IPS-18a (cell line): ENCODE data around the gene ARHGAP24.

Experiments used
- H3K27ac ChIP-seq: one replicate; pipeline ENCODE4 v1.5.1; 2013; ENCODE audit warnings: low read length
- H3K27me3 ChIP-seq: one replicate; pipeline ENCODE4 v1.6.1; 2013; ENCODE audit warnings: mild to moderate bottlenecking, low read length; ENCODE audit not compliant: control insufficient read depth, insufficient read depth
- H3K36me3 ChIP-seq: one replicate; pipeline ENCODE4 v1.6.1; 2013; ENCODE audit warnings: low read depth, low read length; ENCODE audit not compliant: control insufficient read depth
- H3K4me1 ChIP-seq: one replicate; pipeline ENCODE4 v1.6.1; 2013; ENCODE audit warnings: low read depth, low read length; ENCODE audit not compliant: control insufficient read depth
- H3K4me3 ChIP-seq: one replicate; pipeline ENCODE4 v1.5.1; 2013; ENCODE audit warnings: low read length
- H3K9ac ChIP-seq: one replicate; pipeline ENCODE4 v1.6.1; 2013; ENCODE audit warnings: mild to moderate bottlenecking, low read length, moderate library complexity
- H3K9me3 ChIP-seq: one replicate; pipeline ENCODE4 v1.6.1; 2013; ENCODE audit warnings: low read depth, low read length; ENCODE audit not compliant: control insufficient read depth

The ARHGAP24 gene

GRCh38 chr4:85527815-85528214 is 52.9 kb downstream of the ARHGAP24 start:
- H3K27ac ChIP-seq, result no peak overlapping the region
- no peaks in the 10 kb centered on the region for H3K9me3 ChIP-seq
- H3K4me1 ChIP-seq, result no peaks in the 10 kb centered on the region
- no peak overlapping the region for H3K4me3 ChIP-seq
- H3K27me3 ChIP-seq, result no peaks in the 10 kb centered on the region
- no peaks in the 10 kb centered on the region for H3K36me3 ChIP-seq
- H3K9ac ChIP-seq, result no peak overlapping the region

- H3K27me3 ChIP-seq, result no peaks in the 10 kb centered on the region
- no peaks in the 10 kb centered on the region for H3K36me3 ChIP-seq
- no peaks in the 10 kb centered on the region for H3K9me3 ChIP-seq
- H3K4me3 ChIP-seq, result no peak overlapping the region
- H3K27ac ChIP-seq, result no peak overlapping the region
- H3K4me1 ChIP-seq, result no peaks in the 10 kb centered on the region
- no peak overlapping the region for H3K9ac ChIP-seq
These were observed 56.8 kb downstream of the ARHGAP24 start for GRCh38 chr4:85531560-85532341.

GRCh38 chr4:85534120-85534519 is 59.2 kb downstream of the ARHGAP24 start:
- Histone ChIP-seq H3K27me3 (no peaks in the 10 kb centered on the region), H3K36me3 (no peaks in the 10 kb centered on the region), H3K9me3 (no peaks in the 10 kb centered on the region), H3K27ac (no peak overlapping the region), H3K4me1 (no peaks in the 10 kb centered on the region), H3K9ac (no peak overlapping the region), H3K4me3 (no peak overlapping the region)

- Histone ChIP-seq H3K36me3 (no peaks in the 10 kb centered on the region), H3K27ac (no peak overlapping the region), H3K9ac (no peak overlapping the region), H3K4me1 (no peaks in the 10 kb centered on the region), H3K27me3 (no peaks in the 10 kb centered on the region), H3K9me3 (no peaks in the 10 kb centered on the region), H3K4me3 (no peak overlapping the region)
These were observed 68.9 kb downstream of the ARHGAP24 start for GRCh38 chr4:85543832-85544231.

GRCh38 chr4:85544751-85545150 is 69.8 kb downstream of the ARHGAP24 start:
- no peak overlapping the region for H3K9ac ChIP-seq
- H3K27ac ChIP-seq, result no peak overlapping the region
- H3K36me3 ChIP-seq, result no peaks in the 10 kb centered on the region
- no peaks in the 10 kb centered on the region for H3K9me3 ChIP-seq
- no peaks in the 10 kb centered on the region for H3K4me1 ChIP-seq
- no peaks in the 10 kb centered on the region for H3K27me3 ChIP-seq
- H3K4me3 ChIP-seq, result no peak overlapping the region

- Histone ChIP-seq H3K9ac (no peak overlapping the region), H3K4me1 (no peaks in the 10 kb centered on the region)
These were observed 73.2 kb downstream of the ARHGAP24 start for GRCh38 chr4:85548116-85548515.

GRCh38 chr4:85548841-85549240 is 73.9 kb downstream of the ARHGAP24 start:
- Histone ChIP-seq H3K36me3 (no peaks in the 10 kb centered on the region), H3K9ac (no peak overlapping the region), H3K4me3 (no peak overlapping the region), H3K9me3 (no peaks in the 10 kb centered on the region), H3K27ac (no peak overlapping the region), H3K27me3 (no peaks in the 10 kb centered on the region), H3K4me1 (no peaks in the 10 kb centered on the region)

More at GRCh38 chr4:85548116-85548515, 73.2 kb downstream of the ARHGAP24 start:
- Histone ChIP-seq H3K9me3 (no peaks in the 10 kb centered on the region), H3K27ac (no peak overlapping the region), H3K4me3 (no peak overlapping the region), H3K27me3 (no peaks in the 10 kb centered on the region), H3K36me3 (no peaks in the 10 kb centered on the region)

- no peaks in the 10 kb centered on the region for H3K27me3 ChIP-seq
- H3K4me1 ChIP-seq, result no peaks in the 10 kb centered on the region
- no peak overlapping the region for H3K27ac ChIP-seq
- no peaks in the 10 kb centered on the region for H3K36me3 ChIP-seq
- H3K9me3 ChIP-seq, result no peaks in the 10 kb centered on the region
- H3K4me3 ChIP-seq, result no peak overlapping the region
- H3K9ac ChIP-seq, result no peak overlapping the region
These were observed 80.3 kb downstream of the ARHGAP24 start for GRCh38 chr4:85555206-85555605.

GRCh38 chr4:85556283-85556682 is 81.3 kb downstream of the ARHGAP24 start:
- H3K4me1 ChIP-seq, result no peaks in the 10 kb centered on the region
- no peaks in the 10 kb centered on the region for H3K27me3 ChIP-seq
- H3K4me3 ChIP-seq, result no peak overlapping the region
- H3K27ac ChIP-seq, result no peak overlapping the region
- no peak overlapping the region for H3K9ac ChIP-seq
- H3K36me3 ChIP-seq, result no peaks in the 10 kb centered on the region
- H3K9me3 ChIP-seq, result no peaks in the 10 kb centered on the region

- Histone ChIP-seq H3K4me3 (no peak overlapping the region), H3K9me3 (no peaks in the 10 kb centered on the region), H3K9ac (no peak overlapping the region), H3K36me3 (no peaks in the 10 kb centered on the region), H3K27me3 (no peaks in the 10 kb centered on the region), H3K4me1 (no peaks in the 10 kb centered on the region), H3K27ac (no peak overlapping the region)
These were observed 82.3 kb downstream of the ARHGAP24 start for GRCh38 chr4:85557016-85557901.

- no peak overlapping the region for H3K9ac ChIP-seq
- no peaks in the 10 kb centered on the region for H3K27me3 ChIP-seq
These were observed 91.0 kb downstream of the ARHGAP24 start for GRCh38 chr4:85565761-85566480.

More at GRCh38 chr4:85565761-85566480, 91.0 kb downstream of the ARHGAP24 start:
- no peak overlapping the region for H3K4me3 ChIP-seq
- no peaks in the 10 kb centered on the region for H3K4me1 ChIP-seq
- no peak overlapping the region for H3K27ac ChIP-seq
- H3K36me3 ChIP-seq, result no peaks in the 10 kb centered on the region
- H3K9me3 ChIP-seq, result no peaks in the 10 kb centered on the region
